Endothelial cell of umbilical vein (primary cell): ENCODE measurements around the gene COPS7B. TPM values are rescaled to one million over a fixed set of nuclear protein-coding genes. Genes with fewer than 3 reads are reported as not detected.

Source experiments
- BruUV-seq: library from RNA; stranded (reverse); fragments of 400-500 nt; replicated peaks from 2 replicates; lab custom pipeline; 2021; lab: Mats Ljungman, UMichigan
- CTCF ChIA-PET: fragments of 300-600, 350-600 bp; sonication (Branson Sonifier 250); formaldehyde crosslinking; loops from one replicate; lab custom pipeline; 2021; ENCODE audit warnings: antibody characterized with exemption, inconsistent platforms; lab: Charles Lee
- POLR2A ChIA-PET: fragments of 300-600, 350-600 bp; sonication (Branson Sonifier 250); formaldehyde crosslinking; loops from one replicate; lab custom pipeline; 2021; ENCODE audit warnings: antibody characterized with exemption, inconsistent platforms; lab: Charles Lee
- DNase-seq: peaks from one replicate; pipeline ENCODE4 v3.0.0-alpha.2; 2011; ENCODE audit warnings: low read depth, low spot score
- FAIRE-seq: peaks from 2 replicates; lab custom pipeline; 2011; peaks lifted over from hg19 to GRCh38; lab: Jason Lieb, UNC
- H2AFZ ChIP-seq: 2 replicates; pipeline ENCODE4 v1.6.0; 2012; ENCODE audit warnings: low read depth, low read length, control low read depth, inconsistent platforms
- H3K27ac ChIP-seq: 2 replicates; pipeline ENCODE4 v1.5.1; 2011; ENCODE audit warnings: low read depth, mild to moderate bottlenecking, control low read depth, low read length, moderate library complexity; ENCODE audit not compliant: insufficient read depth
- H3K27me3 ChIP-seq, 2 experiments: 2 replicates each; pipeline versions ENCODE4 v1.6.0 to v1.6.1; 2011; ENCODE audit warnings: low read length in 2 of 2, mixed read lengths in 1 of 2; ENCODE audit not compliant: control insufficient read depth in 2 of 2, insufficient read depth in 2 of 2
- H3K36me3 ChIP-seq, 2 experiments: 2 replicates in 1 of 2; 3 replicates in 1 of 2; pipeline ENCODE4 v1.5.1; 2011; ENCODE audit warnings: low read length in 2 of 2, mild to moderate bottlenecking in 1 of 2, moderate library complexity in 1 of 2; ENCODE audit not compliant: control insufficient read depth in 2 of 2, insufficient read depth in 2 of 2; ENCODE audit errors: extremely low read depth in 1 of 2
- H3K4me1 ChIP-seq: 3 replicates; pipeline ENCODE4 v1.5.1; 2011; ENCODE audit warnings: mild to moderate bottlenecking, low read length; ENCODE audit not compliant: control insufficient read depth, insufficient read depth; ENCODE audit errors: extremely low read depth
- H3K4me2 ChIP-seq: 2 replicates; pipeline ENCODE4 v1.6.1; 2011; ENCODE audit warnings: low read length, control low read depth, mixed read lengths; ENCODE audit not compliant: insufficient read depth
- H3K4me3 ChIP-seq, 3 experiments: fragments of 200-600 bp in 1 of 3; sonication (generic), shearing (Covaris generic) in 1 of 3; replicated peaks in 1 of 3; 2 replicates each; pipeline ENCODE4 v1.5.1; 2011 to 2016; ENCODE audit warnings: control low read depth in 3 of 3, low read length in 3 of 3, mild to moderate bottlenecking in 2 of 3, inconsistent platforms in 1 of 3, low read depth in 1 of 3, moderate library complexity in 1 of 3; ENCODE audit not compliant: insufficient read depth in 1 of 3
- H3K79me2 ChIP-seq: 2 replicates; pipeline ENCODE4 v1.6.0; 2012; ENCODE audit warnings: low read length, inconsistent platforms; ENCODE audit not compliant: control insufficient read depth, insufficient read depth
- H3K9ac ChIP-seq: replicated peaks from 2 replicates; pipeline ENCODE3; 2011; ENCODE audit warnings: low read length, control low read depth; ENCODE audit not compliant: insufficient read depth; ENCODE audit errors: extremely low read depth
- H3K9me1 ChIP-seq: replicated peaks from 3 replicates; pipeline ENCODE4 v1.6.0; 2011; ENCODE audit warnings: mild to moderate bottlenecking, low read length; ENCODE audit not compliant: control insufficient read depth, insufficient read depth; ENCODE audit errors: extremely low read depth
- H3K9me3 ChIP-seq: replicated peaks from 2 replicates; pipeline ENCODE4 v1.5.1; 2012; ENCODE audit warnings: low read length, inconsistent platforms; ENCODE audit not compliant: control insufficient read depth, insufficient read depth
- H4K20me1 ChIP-seq: replicated peaks from 2 replicates; pipeline ENCODE3; 2011; ENCODE audit warnings: mild to moderate bottlenecking, low read length; ENCODE audit not compliant: control insufficient read depth, insufficient read depth; ENCODE audit errors: extremely low read depth
- EZH2 ChIP-seq: IDR thresholded peaks from 2 replicates; pipeline ENCODE4 v1.6.1; 2012; ENCODE audit warnings: borderline replicate concordance, low read depth, mild to moderate bottlenecking, moderate library complexity, low read length, inconsistent platforms; ENCODE audit not compliant: severe bottlenecking
- FOS ChIP-seq: IDR thresholded peaks from 2 replicates; pipeline ENCODE4 v1.6.1; 2011; ENCODE audit warnings: mild to moderate bottlenecking, low read length, moderate library complexity, borderline replicate concordance; ENCODE audit not compliant: insufficient read depth
- GATA2 ChIP-seq: IDR thresholded peaks from 2 replicates; pipeline ENCODE4 v1.7.0; 2011; ENCODE audit warnings: low read depth, mild to moderate bottlenecking, moderate library complexity, mixed read lengths, low read length; ENCODE audit not compliant: insufficient read length, insufficient read depth
- JUN ChIP-seq: IDR thresholded peaks from 2 replicates; pipeline ENCODE4 v1.6.1; 2011; ENCODE audit warnings: borderline replicate concordance, low read depth; ENCODE audit not compliant: insufficient read length, insufficient read depth
- MYC ChIP-seq: IDR thresholded peaks from one replicate; pipeline ENCODE4 v1.6.1; 2011; ENCODE audit warnings: mild to moderate bottlenecking, low read depth, low read length
- POLR2A ChIP-seq: IDR thresholded peaks from 2 replicates; pipeline ENCODE4 v1.6.1; 2012; ENCODE audit warnings: low read depth, mild to moderate bottlenecking, control low read depth, low read length
- dilution Hi-C: fragments of 300-500 bp; cut with MboI; formaldehyde crosslinking; loops from one replicate; pipeline ENCODE4 v1.15.0; 2019; ENCODE audit warnings: low sequenced_read_pairs; ENCODE audit not compliant: extremely low pct_ligation_motif_present
- intact Hi-C: fragments of 100-400 bp; cut with micrococcal nuclease; formaldehyde crosslinking; loops from one replicate; pipeline ENCODE4 v1.10.0; 2022
- polyA plus RNA-seq, 4 experiments: library from polyadenylated mRNA; depleted of rRNA in 3 of 4; stranded (reverse) in 3 of 4; unstranded in 1 of 4; fragments of >200 nt; gene quantifications; 2 replicates each; pipeline versions ENCODE4 v1.2.1 to v1.2.3, GENCODE V29; 2011 to 2012; ENCODE audit warnings: missing spikeins in 1 of 4
- total RNA-seq: library from RNA; stranded (reverse); gene quantifications from 2 replicates; pipeline ENCODE4 v1.2.3, GENCODE V29; 2021
- TF ChIP-seq, protein P1 (sequence below), 2 donors: IDR thresholded peaks; 1 replicate in 1 of 2; 2 replicates in 1 of 2; pipeline ENCODE4 v1.5.1; 2011; ENCODE audit warnings: low read length in 2 of 2, mild to moderate bottlenecking in 2 of 2, moderate library complexity in 2 of 2, control low read depth in 1 of 2, inconsistent platforms in 1 of 2, low read depth in 1 of 2; ENCODE audit not compliant: insufficient read depth in 1 of 2; ENCODE audit errors: extremely low read depth in 1 of 2

COPS7B gene
- total and polyA plus RNA-seq, 2 donors (not counting 3 experiments of a cell fraction or from before 2014, with no cell fraction given), result 50.3 to 59.2 TPM

DNA sequence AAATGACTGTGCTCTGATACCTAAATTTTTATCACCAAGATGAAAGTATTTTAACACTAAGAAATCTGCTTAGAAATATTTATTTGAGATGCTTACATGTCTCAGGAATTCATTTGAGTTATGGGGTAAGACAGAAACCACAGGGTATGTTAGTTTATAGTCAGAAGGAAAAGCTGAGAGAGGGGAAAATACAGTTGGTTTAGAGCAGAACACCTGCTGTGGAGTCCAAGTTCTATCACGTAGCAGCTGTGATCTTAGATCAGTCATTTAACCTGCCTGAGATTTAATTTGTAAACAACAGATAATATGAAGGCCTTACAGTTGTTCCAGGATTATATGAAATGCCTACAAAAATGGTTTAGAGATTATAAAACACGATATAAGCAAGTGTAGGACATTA is 34.2 kb upstream of the COPS7B start:
- no peaks in the 10 kb centered on the region for H3K4me1 ChIP-seq
- intact Hi-C loops (no loop called here), dilution Hi-C loops (no loop called here)
- no peak overlapping the region for H3K4me2 ChIP-seq
- H3K9me3 ChIP-seq, result no peaks in the 10 kb centered on the region
- H4K20me1 ChIP-seq, result no peaks in the 10 kb centered on the region
- no peak overlapping the region for H3K9ac ChIP-seq
- no peak overlapping the region for H3K4me3 ChIP-seq
- no peak for DNase-seq
- CTCF ChIA-PET, result interaction anchor here (0.8 kb wide), 1 partner anchor 12 kb away, joined by 3 read pairs; no protein-coding TSS in a partner anchor
- no peak overlapping the region for H2AFZ ChIP-seq
- POLR2A ChIA-PET, result no interaction called here
- no peak for TF ChIP-seq FOS
- no peak for TF ChIP-seq EZH2
- TF ChIP-seq JUN, result no peak
- TF ChIP-seq POLR2A, result no peak
- no peak for TF ChIP-seq MYC
- TF ChIP-seq, protein P1, sequence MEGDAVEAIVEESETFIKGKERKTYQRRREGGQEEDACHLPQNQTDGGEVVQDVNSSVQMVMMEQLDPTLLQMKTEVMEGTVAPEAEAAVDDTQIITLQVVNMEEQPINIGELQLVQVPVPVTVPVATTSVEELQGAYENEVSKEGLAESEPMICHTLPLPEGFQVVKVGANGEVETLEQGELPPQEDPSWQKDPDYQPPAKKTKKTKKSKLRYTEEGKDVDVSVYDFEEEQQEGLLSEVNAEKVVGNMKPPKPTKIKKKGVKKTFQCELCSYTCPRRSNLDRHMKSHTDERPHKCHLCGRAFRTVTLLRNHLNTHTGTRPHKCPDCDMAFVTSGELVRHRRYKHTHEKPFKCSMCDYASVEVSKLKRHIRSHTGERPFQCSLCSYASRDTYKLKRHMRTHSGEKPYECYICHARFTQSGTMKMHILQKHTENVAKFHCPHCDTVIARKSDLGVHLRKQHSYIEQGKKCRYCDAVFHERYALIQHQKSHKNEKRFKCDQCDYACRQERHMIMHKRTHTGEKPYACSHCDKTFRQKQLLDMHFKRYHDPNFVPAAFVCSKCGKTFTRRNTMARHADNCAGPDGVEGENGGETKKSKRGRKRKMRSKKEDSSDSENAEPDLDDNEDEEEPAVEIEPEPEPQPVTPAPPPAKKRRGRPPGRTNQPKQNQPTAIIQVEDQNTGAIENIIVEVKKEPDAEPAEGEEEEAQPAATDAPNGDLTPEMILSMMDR (IDR thresholded peaks at IDR 0.05; ENCODE audit: extremely low read depth in 1 of 2, insufficient read depth in 1 of 2, low read depth in 1 of 2, low read length in 2 of 2), result no peak
- TF ChIP-seq GATA2, result no peak
- H3K9me1 ChIP-seq, result no peaks in the 10 kb centered on the region
- no peak for FAIRE-seq
- no peaks in the 10 kb centered on the region for H3K27me3 ChIP-seq
- no peaks in the 10 kb centered on the region for H3K36me3 ChIP-seq
- H3K79me2 ChIP-seq, result no peaks in the 10 kb centered on the region
- no peak overlapping the region for H3K27ac ChIP-seq
- no TSS peak for BruUV-seq
